ENCODE measurements around the gene APOC3.

APOC3 gene

GRCh38 chr11:116829525-116830183, at the start of gene APOC3:
Gene APOC3, plus strand, starts transcription at chr11:116829907. Its CDS starts 676 bp downstream, at chr11:116830583.
- TF ChIP-seq CTCF (IDR thresholded peaks at IDR 0.05; ENCODE audit: borderline replicate concordance, insufficient read depth, low read depth, low read length), result no peak
- H3K4me3 ChIP-seq (ENCODE audit: low read depth, low read length), result no peak within 1 kb of the TSS

- no peak for TF ChIP-seq CTCF (IDR thresholded peaks at IDR 0.05; ENCODE audit: borderline replicate concordance, insufficient read depth, low read depth, low read length)
Observed at GRCh38 chr11:116782728-116783127, 47.0 kb upstream of the APOC3 start.

GRCh38 chr11:116786326-116786725, 43.4 kb upstream of the APOC3 start:
- H3K4me3 ChIP-seq (ENCODE audit: low read depth, low read length), result no peak overlapping the region
- no peak for TF ChIP-seq CTCF (IDR thresholded peaks at IDR 0.05; ENCODE audit: borderline replicate concordance, insufficient read depth, low read depth, low read length)

More at GRCh38 chr11:116782728-116783127, 47.0 kb upstream of the APOC3 start:
- H3K4me3 ChIP-seq (ENCODE audit: low read depth, low read length), result no peak overlapping the region

GRCh38 chr11:116786966-116787365, 42.7 kb upstream of the APOC3 start:
- no peak for TF ChIP-seq CTCF (IDR thresholded peaks at IDR 0.05; ENCODE audit: borderline replicate concordance, insufficient read depth, low read depth, low read length)
- H3K4me3 ChIP-seq (ENCODE audit: low read depth, low read length), result peak overlapping the region; percentile 85

GRCh38 chr11:116787436-116787785, 42.3 kb upstream of the APOC3 start:
- peak overlapping the region; percentile 85 for H3K4me3 ChIP-seq (ENCODE audit: low read depth, low read length)

GRCh38 chr11:116787786-116788486, 41.8 kb upstream of the APOC3 start, which contains the start of gene ZPR1:
Gene ZPR1, minus strand, starts transcription at chr11:116788023. Its CDS starts 33 bp downstream, at chr11:116787990.
- TF ChIP-seq CTCF (IDR thresholded peaks at IDR 0.05; ENCODE audit: borderline replicate concordance, insufficient read depth, low read depth, low read length), result no peak

More at GRCh38 chr11:116787436-116787785, 42.3 kb upstream of the APOC3 start:
- no peak for TF ChIP-seq CTCF (IDR thresholded peaks at IDR 0.05; ENCODE audit: borderline replicate concordance, insufficient read depth, low read depth, low read length)

GRCh38 chr11:116788534-116788933, 41.2 kb upstream of the APOC3 start:
- peak overlapping the region; percentile 85 for H3K4me3 ChIP-seq (ENCODE audit: low read depth, low read length)
- no peak for TF ChIP-seq CTCF (IDR thresholded peaks at IDR 0.05; ENCODE audit: borderline replicate concordance, insufficient read depth, low read depth, low read length)

More at GRCh38 chr11:116787786-116788486, 41.8 kb upstream of the APOC3 start, which contains the start of gene ZPR1:
- H3K4me3 ChIP-seq (ENCODE audit: low read depth, low read length), result peak within 1 kb of the TSS; percentile 85
